Endothelial cell of umbilical vein (primary cell): ENCODE data around the gene GRIA1. TPM values are rescaled to one million over a fixed set of nuclear protein-coding genes. Genes with fewer than 3 reads are reported as not detected.

Source experiments
- BruUV-seq: library from RNA; stranded (reverse); fragments of 400-500 nt; replicated peaks from 2 replicates; lab custom pipeline; 2021; lab: Mats Ljungman, UMichigan
- CTCF ChIA-PET: fragments of 300-600, 350-600 bp; sonication (Branson Sonifier 250); formaldehyde crosslinking; loops from one replicate; lab custom pipeline; 2021; ENCODE audit warnings: antibody characterized with exemption, inconsistent platforms; lab: Charles Lee
- POLR2A ChIA-PET: fragments of 300-600, 350-600 bp; sonication (Branson Sonifier 250); formaldehyde crosslinking; loops from one replicate; lab custom pipeline; 2021; ENCODE audit warnings: antibody characterized with exemption, inconsistent platforms; lab: Charles Lee
- DNase-seq: peaks from one replicate; pipeline ENCODE4 v3.0.0-alpha.2; 2011; ENCODE audit warnings: low read depth, low spot score
- FAIRE-seq: peaks from 2 replicates; lab custom pipeline; 2011; peaks lifted over from hg19 to GRCh38; lab: Jason Lieb, UNC
- H2AFZ ChIP-seq: 2 replicates; pipeline ENCODE4 v1.6.0; 2012; ENCODE audit warnings: low read depth, low read length, control low read depth, inconsistent platforms
- H3K27ac ChIP-seq: 2 replicates; pipeline ENCODE4 v1.5.1; 2011; ENCODE audit warnings: low read depth, mild to moderate bottlenecking, control low read depth, low read length, moderate library complexity; ENCODE audit not compliant: insufficient read depth
- H3K27me3 ChIP-seq, 2 experiments: 2 replicates each; pipeline versions ENCODE4 v1.6.0 to v1.6.1; 2011; ENCODE audit warnings: low read length in 2 of 2, mixed read lengths in 1 of 2; ENCODE audit not compliant: control insufficient read depth in 2 of 2, insufficient read depth in 2 of 2
- H3K36me3 ChIP-seq, 2 experiments: 2 replicates in 1 of 2; 3 replicates in 1 of 2; pipeline ENCODE4 v1.5.1; 2011; ENCODE audit warnings: low read length in 2 of 2, mild to moderate bottlenecking in 1 of 2, moderate library complexity in 1 of 2; ENCODE audit not compliant: control insufficient read depth in 2 of 2, insufficient read depth in 2 of 2; ENCODE audit errors: extremely low read depth in 1 of 2
- H3K4me1 ChIP-seq: 3 replicates; pipeline ENCODE4 v1.5.1; 2011; ENCODE audit warnings: mild to moderate bottlenecking, low read length; ENCODE audit not compliant: control insufficient read depth, insufficient read depth; ENCODE audit errors: extremely low read depth
- H3K4me2 ChIP-seq: 2 replicates; pipeline ENCODE4 v1.6.1; 2011; ENCODE audit warnings: low read length, control low read depth, mixed read lengths; ENCODE audit not compliant: insufficient read depth
- H3K4me3 ChIP-seq, 3 experiments: fragments of 200-600 bp in 1 of 3; sonication (generic), shearing (Covaris generic) in 1 of 3; replicated peaks in 1 of 3; 2 replicates each; pipeline ENCODE4 v1.5.1; 2011 to 2016; ENCODE audit warnings: control low read depth in 3 of 3, low read length in 3 of 3, mild to moderate bottlenecking in 2 of 3, inconsistent platforms in 1 of 3, low read depth in 1 of 3, moderate library complexity in 1 of 3; ENCODE audit not compliant: insufficient read depth in 1 of 3
- H3K79me2 ChIP-seq: 2 replicates; pipeline ENCODE4 v1.6.0; 2012; ENCODE audit warnings: low read length, inconsistent platforms; ENCODE audit not compliant: control insufficient read depth, insufficient read depth
- H3K9ac ChIP-seq: replicated peaks from 2 replicates; pipeline ENCODE3; 2011; ENCODE audit warnings: low read length, control low read depth; ENCODE audit not compliant: insufficient read depth; ENCODE audit errors: extremely low read depth
- H3K9me1 ChIP-seq: replicated peaks from 3 replicates; pipeline ENCODE4 v1.6.0; 2011; ENCODE audit warnings: mild to moderate bottlenecking, low read length; ENCODE audit not compliant: control insufficient read depth, insufficient read depth; ENCODE audit errors: extremely low read depth
- H3K9me3 ChIP-seq: replicated peaks from 2 replicates; pipeline ENCODE4 v1.5.1; 2012; ENCODE audit warnings: low read length, inconsistent platforms; ENCODE audit not compliant: control insufficient read depth, insufficient read depth
- H4K20me1 ChIP-seq: replicated peaks from 2 replicates; pipeline ENCODE3; 2011; ENCODE audit warnings: mild to moderate bottlenecking, low read length; ENCODE audit not compliant: control insufficient read depth, insufficient read depth; ENCODE audit errors: extremely low read depth
- CTCF ChIP-seq, 2 donors: IDR thresholded peaks; 1 replicate in 1 of 2; 2 replicates in 1 of 2; pipeline ENCODE4 v1.5.1; 2011; ENCODE audit warnings: low read length in 2 of 2, mild to moderate bottlenecking in 2 of 2, moderate library complexity in 2 of 2, control low read depth in 1 of 2, inconsistent platforms in 1 of 2, low read depth in 1 of 2; ENCODE audit not compliant: insufficient read depth in 1 of 2; ENCODE audit errors: extremely low read depth in 1 of 2
- EZH2 ChIP-seq: IDR thresholded peaks from 2 replicates; pipeline ENCODE4 v1.6.1; 2012; ENCODE audit warnings: borderline replicate concordance, low read depth, mild to moderate bottlenecking, moderate library complexity, low read length, inconsistent platforms; ENCODE audit not compliant: severe bottlenecking
- FOS ChIP-seq: IDR thresholded peaks from 2 replicates; pipeline ENCODE4 v1.6.1; 2011; ENCODE audit warnings: mild to moderate bottlenecking, low read length, moderate library complexity, borderline replicate concordance; ENCODE audit not compliant: insufficient read depth
- GATA2 ChIP-seq: IDR thresholded peaks from 2 replicates; pipeline ENCODE4 v1.7.0; 2011; ENCODE audit warnings: low read depth, mild to moderate bottlenecking, moderate library complexity, mixed read lengths, low read length; ENCODE audit not compliant: insufficient read length, insufficient read depth
- JUN ChIP-seq: IDR thresholded peaks from 2 replicates; pipeline ENCODE4 v1.6.1; 2011; ENCODE audit warnings: borderline replicate concordance, low read depth; ENCODE audit not compliant: insufficient read length, insufficient read depth
- MAX ChIP-seq: IDR thresholded peaks from 2 replicates; pipeline ENCODE4 v1.6.1; 2011; ENCODE audit not compliant: insufficient read depth, insufficient read length
- MYC ChIP-seq: IDR thresholded peaks from one replicate; pipeline ENCODE4 v1.6.1; 2011; ENCODE audit warnings: mild to moderate bottlenecking, low read depth, low read length
- POLR2A ChIP-seq: IDR thresholded peaks from 2 replicates; pipeline ENCODE4 v1.6.1; 2012; ENCODE audit warnings: low read depth, mild to moderate bottlenecking, control low read depth, low read length
- POLR2AphosphoS5 ChIP-seq: IDR thresholded peaks from 2 replicates; pipeline ENCODE4 v1.6.1; 2012; ENCODE audit warnings: low read depth, mild to moderate bottlenecking, control low read depth, low read length, moderate library complexity; ENCODE audit not compliant: insufficient read depth
- dilution Hi-C: fragments of 300-500 bp; cut with MboI; formaldehyde crosslinking; loops from one replicate; pipeline ENCODE4 v1.15.0; 2019; ENCODE audit warnings: low sequenced_read_pairs; ENCODE audit not compliant: extremely low pct_ligation_motif_present
- intact Hi-C: fragments of 100-400 bp; cut with micrococcal nuclease; formaldehyde crosslinking; loops from one replicate; pipeline ENCODE4 v1.10.0; 2022
- polyA plus RNA-seq, 4 experiments: library from polyadenylated mRNA; depleted of rRNA in 3 of 4; stranded (reverse) in 3 of 4; unstranded in 1 of 4; fragments of >200 nt; gene quantifications; 2 replicates each; pipeline versions ENCODE4 v1.2.1 to v1.2.3, GENCODE V29; 2011 to 2012; ENCODE audit warnings: missing spikeins in 1 of 4
- total RNA-seq: library from RNA; stranded (reverse); gene quantifications from 2 replicates; pipeline ENCODE4 v1.2.3, GENCODE V29; 2021

Gene GRIA1
- total and polyA plus RNA-seq, 2 donors (not counting 3 experiments of a cell fraction or from before 2014, with no cell fraction given), result not detected

- Histone ChIP-seq H3K4me1 (no peaks in the 10 kb centered on the region), H3K4me3 (no peak overlapping the region), H3K9me1 (no peaks in the 10 kb centered on the region), H3K4me2 (no peak overlapping the region), H3K27ac (no peak overlapping the region), H3K79me2 (no peaks in the 10 kb centered on the region), H3K9me3 (no peaks in the 10 kb centered on the region), H3K36me3 (no peaks in the 10 kb centered on the region), H3K27me3 (no peaks in the 10 kb centered on the region), H4K20me1 (no peaks in the 10 kb centered on the region), H2AFZ (no peak overlapping the region), H3K9ac (no peak overlapping the region)
- CTCF ChIA-PET, result no interaction called here
- dilution Hi-C loops, result no loop called here
- POLR2A ChIA-PET, result no interaction called here
- no peak for DNase-seq
- no peak for FAIRE-seq
- TF ChIP-seq JUN (no peak), MYC (no peak), CTCF (IDR thresholded peaks at IDR 0.05; ENCODE audit: extremely low read depth in 1 of 2, insufficient read depth in 1 of 2, low read depth in 1 of 2, low read length in 2 of 2) (no peak)
- intact Hi-C loops, result no loop called here
- no TSS peak for BruUV-seq
Measured at GRCh38 chr5:153655201-153655510, 164.7 kb downstream of the GRIA1 start.

- no peak overlapping the region for H3K27ac ChIP-seq
- TF ChIP-seq POLR2AphosphoS5 (no peak), JUN (no peak), CTCF (IDR thresholded peaks at IDR 0.05; ENCODE audit: extremely low read depth in 1 of 2, insufficient read depth in 1 of 2, low read depth in 1 of 2, low read length in 2 of 2) (no peak), EZH2 (no peak), GATA2 (no peak), FOS (no peak), MYC (no peak), MAX (no peak), POLR2A (no peak)
- H3K9ac ChIP-seq, result no peak overlapping the region
- dilution Hi-C loops (no loop called here), intact Hi-C loops (no loop called here)
- FAIRE-seq (no peak), DNase-seq (no peak)
- no peaks in the 10 kb centered on the region for H3K4me1 ChIP-seq
- no peak overlapping the region for H2AFZ ChIP-seq
- H3K27me3 ChIP-seq, result no peaks in the 10 kb centered on the region
- CTCF ChIA-PET, result no interaction called here
- H3K36me3 ChIP-seq, result no peaks in the 10 kb centered on the region
- H3K4me3 ChIP-seq, result no peak overlapping the region
- POLR2A ChIA-PET, result no interaction called here
- no peaks in the 10 kb centered on the region for H3K79me2 ChIP-seq
- H3K9me3 ChIP-seq, result no peaks in the 10 kb centered on the region
- no peaks in the 10 kb centered on the region for H3K9me1 ChIP-seq
- H3K4me2 ChIP-seq, result no peak overlapping the region
- no peaks in the 10 kb centered on the region for H4K20me1 ChIP-seq
- BruUV-seq, result no TSS peak
Measured at GRCh38 chr5:153658149-153658548, 167.7 kb downstream of the GRIA1 start.
